ENCODE measurements around the gene CNNM1.

DNA sequence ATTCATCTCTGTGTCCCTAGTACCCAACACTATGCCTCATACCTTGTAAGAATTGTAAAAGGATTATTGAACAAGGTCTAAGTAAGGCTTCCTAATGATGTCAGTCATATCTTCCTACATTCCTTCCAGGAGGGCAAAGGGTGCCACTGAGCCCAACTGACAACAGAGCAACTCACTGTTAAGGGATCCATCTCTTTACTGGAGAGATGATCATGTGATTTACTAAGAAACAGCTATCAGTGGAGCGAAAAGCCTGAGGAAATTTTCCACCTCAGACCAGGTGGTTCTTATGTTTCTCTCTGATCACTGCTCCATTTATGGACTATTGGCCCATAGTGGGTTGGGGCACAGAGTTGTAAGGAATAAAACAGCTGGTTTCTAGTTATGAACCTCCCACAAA lies 38.9 kb upstream of the CNNM1 start:
- TF ChIP-seq, protein P1, sequence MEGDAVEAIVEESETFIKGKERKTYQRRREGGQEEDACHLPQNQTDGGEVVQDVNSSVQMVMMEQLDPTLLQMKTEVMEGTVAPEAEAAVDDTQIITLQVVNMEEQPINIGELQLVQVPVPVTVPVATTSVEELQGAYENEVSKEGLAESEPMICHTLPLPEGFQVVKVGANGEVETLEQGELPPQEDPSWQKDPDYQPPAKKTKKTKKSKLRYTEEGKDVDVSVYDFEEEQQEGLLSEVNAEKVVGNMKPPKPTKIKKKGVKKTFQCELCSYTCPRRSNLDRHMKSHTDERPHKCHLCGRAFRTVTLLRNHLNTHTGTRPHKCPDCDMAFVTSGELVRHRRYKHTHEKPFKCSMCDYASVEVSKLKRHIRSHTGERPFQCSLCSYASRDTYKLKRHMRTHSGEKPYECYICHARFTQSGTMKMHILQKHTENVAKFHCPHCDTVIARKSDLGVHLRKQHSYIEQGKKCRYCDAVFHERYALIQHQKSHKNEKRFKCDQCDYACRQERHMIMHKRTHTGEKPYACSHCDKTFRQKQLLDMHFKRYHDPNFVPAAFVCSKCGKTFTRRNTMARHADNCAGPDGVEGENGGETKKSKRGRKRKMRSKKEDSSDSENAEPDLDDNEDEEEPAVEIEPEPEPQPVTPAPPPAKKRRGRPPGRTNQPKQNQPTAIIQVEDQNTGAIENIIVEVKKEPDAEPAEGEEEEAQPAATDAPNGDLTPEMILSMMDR (conservative IDR thresholded peaks at IDR 0.05) = no peak
- TF ChIP-seq ZFX (IDR thresholded peaks at IDR 0.05) = no peak

All from C4-2B (cell line).